ENCODE data around the gene DNM3. TPM values are rescaled to one million over a fixed set of nuclear protein-coding genes. Genes with fewer than 3 reads are reported as not detected.
A peak's percentile ranks its signal among the peaks of the same experiment; 100 is the strongest.

Gene DNM3
- total RNA-seq, 4 donors from 2014 or later, result 2.7 to 3.3 TPM; not detected in 2

GRCh38 chr1:172286629-172287076 is 445.4 kb downstream of the DNM3 start:
- intact Hi-C loops (cut with DNase I; ENCODE audit: low total_unique reads) (no loop called here), in situ Hi-C loops (cut with MboI; ENCODE audit: low pct_ligation_motif_present in 1 of 4, low pct_unique_long_range_greater_than_20kb in 1 of 4, low sequenced_read_pairs in 3 of 4) (no loop called here)
- Histone ChIP-seq H3K4me3 (no peak overlapping the region), H3K27me3 (no peaks in the 10 kb centered on the region), H3K36me3 (no peaks in the 10 kb centered on the region), H3K27ac (peak overlapping the region; percentile 28 to 61 (median 49)), H3K9me3 (no peaks in the 10 kb centered on the region), H3K4me1 (peaks cover 0 to 4% (median 0%) of the 10 kb centered on the region in 4 donors)
- WGBS, 2 donors (ENCODE audit: low coverage in 1 of 2), result 25 to 68% methylated on average over 1 to 2 of the region's 2 CpGs
- no peak for DNase-seq
- TF ChIP-seq CTCF (IDR thresholded peaks at IDR 0.05) (no peak), POLR2AphosphoS5 (IDR thresholded peaks at IDR 0.05) (peak in 1 of 3 donors; percentile 25), POLR2A (IDR thresholded peaks at IDR 0.05) (no peak)

- no peaks in the 10 kb centered on the region for H3K27me3 ChIP-seq
- TF ChIP-seq POLR2AphosphoS5 (IDR thresholded peaks at IDR 0.05), result peak in 2 of 3 donors; percentile 23 to 32
- no peak for TF ChIP-seq CTCF (IDR thresholded peaks at IDR 0.05)
- H3K4me1 ChIP-seq, result peaks cover 0 to 4% (median 0%) of the 10 kb centered on the region in 4 donors
- H3K4me3 ChIP-seq, result no peak overlapping the region
- H3K27ac ChIP-seq, result peak overlapping the region; percentile 28 to 61 (median 49)
- H3K9me3 ChIP-seq, result no peaks in the 10 kb centered on the region
- no peaks in the 10 kb centered on the region for H3K36me3 ChIP-seq
- in situ Hi-C loops (cut with MboI; ENCODE audit: low pct_ligation_motif_present in 1 of 4, low pct_unique_long_range_greater_than_20kb in 1 of 4, low sequenced_read_pairs in 3 of 4) (no loop called here), intact Hi-C loops (cut with DNase I; ENCODE audit: low total_unique reads) (no loop called here)
- peak; percentile 14 for DNase-seq
These were observed 445.9 kb downstream of the DNM3 start for GRCh38 chr1:172287208-172287607.

DNA sequence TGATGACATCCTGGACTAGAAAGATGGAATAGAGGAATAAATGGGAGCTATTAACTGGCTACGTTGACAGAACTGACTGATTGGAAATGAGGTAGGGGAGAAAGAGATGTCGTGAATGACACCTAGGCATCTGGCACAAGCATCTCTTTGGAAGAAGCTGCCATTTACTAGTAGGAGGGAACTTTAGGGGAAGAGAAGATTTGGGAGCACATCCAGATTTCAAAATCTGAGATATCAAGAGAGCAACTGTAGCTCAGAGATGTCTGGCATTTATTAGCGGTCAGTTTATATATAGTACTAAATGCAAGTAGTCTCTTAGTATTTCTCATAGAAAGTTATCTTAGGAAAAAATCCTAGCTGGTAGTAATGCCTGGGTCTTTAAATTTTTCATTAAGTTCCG is 447.3 kb downstream of the DNM3 start:
- TF ChIP-seq EP300 (IDR thresholded peaks at IDR 0.05; ENCODE audit: low read depth) (no peak), POLR2A (IDR thresholded peaks at IDR 0.05) (no peak), CTCF (IDR thresholded peaks at IDR 0.05) (no peak), POLR2AphosphoS5 (IDR thresholded peaks at IDR 0.05) (no peak)
- Histone ChIP-seq H3K9me3 (no peaks in the 10 kb centered on the region), H3K4me1 (peaks cover 0 to 4% (median 0%) of the 10 kb centered on the region in 4 donors), H3K36me3 (no peaks in the 10 kb centered on the region), H3K4me3 (no peak overlapping the region), H3K27ac (no peak overlapping the region), H3K27me3 (no peaks in the 10 kb centered on the region)
- intact Hi-C loops (cut with DNase I; ENCODE audit: low total_unique reads), result no loop called here
- 89 to 92% methylated on average over 4 of the region's 4 CpGs for WGBS, 2 donors (ENCODE audit: low coverage in 1 of 2)
- no peak for DNase-seq
- in situ Hi-C loops (cut with MboI; ENCODE audit: low pct_ligation_motif_present in 1 of 4, low pct_unique_long_range_greater_than_20kb in 1 of 4, low sequenced_read_pairs in 3 of 4), result no loop called here

- in situ Hi-C loops (cut with MboI; ENCODE audit: low pct_ligation_motif_present in 1 of 4, low pct_unique_long_range_greater_than_20kb in 1 of 4, low sequenced_read_pairs in 3 of 4) (no loop called here), intact Hi-C loops (cut with DNase I; ENCODE audit: low total_unique reads) (no loop called here)
- WGBS, 2 donors (ENCODE audit: low coverage in 1 of 2), result 76 to 90% methylated on average over 2 of the region's 2 CpGs
- Histone ChIP-seq H3K4me3 (no peak overlapping the region), H3K36me3 (no peaks in the 10 kb centered on the region), H3K27ac (no peak overlapping the region), H3K27me3 (no peaks in the 10 kb centered on the region), H3K4me1 (peaks cover 0 to 4% (median 0%) of the 10 kb centered on the region in 4 donors), H3K9me3 (no peaks in the 10 kb centered on the region)
- TF ChIP-seq CTCF (IDR thresholded peaks at IDR 0.05) (no peak), EP300 (IDR thresholded peaks at IDR 0.05; ENCODE audit: low read depth) (no peak), POLR2AphosphoS5 (IDR thresholded peaks at IDR 0.05) (no peak), POLR2A (IDR thresholded peaks at IDR 0.05) (no peak)
- DNase-seq, result no peak
These were observed 448.1 kb downstream of the DNM3 start for GRCh38 chr1:172289448-172289847.
